Keratinocyte (primary cell): Measurements from ENCODE around the gene FGF19. TPM values are rescaled to one million over a fixed set of nuclear protein-coding genes. Genes with fewer than 3 reads are reported as not detected.

Experiments
- DNase-seq: peaks from one replicate; pipeline ENCODE4 v3.0.0-alpha.2; 2011; ENCODE audit warnings: low read depth, missing footprints, low spot score
- FAIRE-seq: peaks from 2 replicates; lab custom pipeline; 2011; peaks lifted over from hg19 to GRCh38; lab: Jason Lieb, UNC
- H2AFZ ChIP-seq: 2 replicates; pipeline ENCODE4 v1.6.0; 2012; ENCODE audit warnings: low read length, control low read depth, inconsistent platforms; ENCODE audit not compliant: control insufficient read depth
- H3K27ac ChIP-seq: 2 replicates; pipeline ENCODE4 v1.5.1; 2011; ENCODE audit warnings: low read length; ENCODE audit not compliant: control insufficient read depth, insufficient read depth
- H3K27me3 ChIP-seq: 3 replicates; pipeline ENCODE4 v1.6.0; 2011; ENCODE audit warnings: low read length; ENCODE audit not compliant: control insufficient read depth, insufficient read depth; ENCODE audit errors: extremely low read depth
- H3K36me3 ChIP-seq, 2 experiments: 2 replicates in 1 of 2; 3 replicates in 1 of 2; pipeline ENCODE4 v1.5.1; 2011; ENCODE audit warnings: low read length in 2 of 2, mild to moderate bottlenecking in 1 of 2; ENCODE audit not compliant: control insufficient read depth in 2 of 2, insufficient read depth in 2 of 2; ENCODE audit errors: extremely low read depth in 1 of 2
- H3K4me1 ChIP-seq: 3 replicates; pipeline ENCODE4 v1.5.1; 2011; ENCODE audit warnings: low read length; ENCODE audit not compliant: control insufficient read depth, insufficient read depth; ENCODE audit errors: extremely low read depth
- H3K4me2 ChIP-seq: 3 replicates; pipeline ENCODE4 v1.6.0; 2011; ENCODE audit warnings: low read depth, low read length; ENCODE audit not compliant: control insufficient read depth, insufficient read depth; ENCODE audit errors: extremely low read depth
- H3K4me3 ChIP-seq, 3 experiments: fragments of 200-600 bp in 1 of 3; sonication (generic) in 1 of 3; 2 replicates in 2 of 3; 3 replicates in 1 of 3; pipeline ENCODE4 v1.5.1; 2011 to 2016; ENCODE audit warnings: low read length in 3 of 3, mild to moderate bottlenecking in 3 of 3, control low read depth in 2 of 3, inconsistent platforms in 1 of 3, low read depth in 1 of 3, mixed read lengths in 1 of 3, mixed run types in 1 of 3, moderate library complexity in 1 of 3; ENCODE audit not compliant: control insufficient read depth in 2 of 3, insufficient read depth in 2 of 3; ENCODE audit errors: extremely low read depth in 1 of 3
- H3K79me2 ChIP-seq: 2 replicates; pipeline ENCODE4 v1.6.0; 2012; ENCODE audit warnings: low read length; ENCODE audit not compliant: control insufficient read depth, insufficient read depth
- H3K9ac ChIP-seq: 3 replicates; pipeline ENCODE4 v1.6.0; 2011; ENCODE audit warnings: low read length; ENCODE audit not compliant: control insufficient read depth, insufficient read depth; ENCODE audit errors: extremely low read depth
- H3K9me1 ChIP-seq: 3 replicates; pipeline ENCODE4 v1.6.0; 2011; ENCODE audit warnings: low read length; ENCODE audit not compliant: control insufficient read depth, insufficient read depth; ENCODE audit errors: extremely low read depth
- H3K9me3 ChIP-seq: 2 replicates; pipeline ENCODE4 v1.5.1; 2012; ENCODE audit warnings: low read depth, low read length; ENCODE audit not compliant: control insufficient read depth
- H4K20me1 ChIP-seq: 3 replicates; pipeline ENCODE4 v1.6.0; 2011; ENCODE audit warnings: low read length; ENCODE audit not compliant: control insufficient read depth, insufficient read depth; ENCODE audit errors: extremely low read depth
- CTCF ChIP-seq, 3 experiments: IDR thresholded peaks in 1 of 3; conservative IDR thresholded peaks in 1 of 3; optimal IDR thresholded peaks in 1 of 3; 2 replicates in 2 of 3; 3 replicates in 1 of 3; pipeline versions ENCODE3 to v1.5.1; 2011; ENCODE audit warnings: low read length in 3 of 3, mild to moderate bottlenecking in 3 of 3, moderate library complexity in 2 of 3, control low read depth in 1 of 3, inconsistent platforms in 1 of 3; ENCODE audit not compliant: insufficient read depth in 2 of 3; ENCODE audit errors: extremely low read depth in 1 of 3
- EZH2 ChIP-seq: IDR thresholded peaks from one replicate; pipeline ENCODE4 v1.6.1; 2012; ENCODE audit warnings: inconsistent platforms, mild to moderate bottlenecking, low read length, moderate library complexity
- dilution Hi-C: fragments of 300-500 bp; cut with MboI; formaldehyde crosslinking; loops from one replicate; pipeline ENCODE4 v1.7.0; 2020; ENCODE audit warnings: low sequenced_read_pairs; ENCODE audit not compliant: extremely low pct_ligation_motif_present
- polyA plus RNA-seq, 5 experiments: library from polyadenylated mRNA; depleted of rRNA in 3 of 5; stranded (reverse) in 3 of 5; stranded (forward) in 1 of 5; unstranded in 1 of 5; fragments of >200 nt; gene quantifications; 1 replicate in 1 of 5; 2 replicates in 3 of 5; 3 replicates in 1 of 5; pipeline versions ENCODE4 v1.2.1 to v1.2.3, GENCODE V29; 2011 to 2012; ENCODE audit warnings: missing spikeins in 2 of 5, low read depth in 1 of 5, low replicate concordance in 1 of 5

FGF19 gene
- polyA plus RNA-seq, 1 donor (not counting 4 experiments of a cell fraction or from before 2014, with no cell fraction given), result 0.08 TPM

GRCh38 chr11:69654001-69654659, 49.7 kb downstream of the FGF19 start:
- H3K36me3 ChIP-seq, result peaks cover 20 to 27% of the 10 kb centered on the region in 2 experiments
- H3K9me1 ChIP-seq, result peaks cover under 1% of the 10 kb centered on the region
- no peaks in the 10 kb centered on the region for H3K27me3 ChIP-seq
- H3K27ac ChIP-seq, result no peak overlapping the region
- H3K4me2 ChIP-seq, result no peak overlapping the region
- no peaks in the 10 kb centered on the region for H3K9me3 ChIP-seq
- dilution Hi-C loops, result no loop called here
- FAIRE-seq, result no peak
- H3K4me3 ChIP-seq, result no peak overlapping the region
- TF ChIP-seq CTCF (optimal IDR thresholded peaks at IDR 0.05 in 1 of 3, IDR thresholded peaks at IDR 0.05 in 1 of 3, conservative IDR thresholded peaks at IDR 0.05 in 1 of 3; ENCODE audit: extremely low read depth in 1 of 3, insufficient read depth in 2 of 3, low read length in 3 of 3), result no peak
- no peak for TF ChIP-seq EZH2
- peaks cover 6% of the 10 kb centered on the region for H3K79me2 ChIP-seq
- H3K9ac ChIP-seq, result no peak overlapping the region
- no peak for DNase-seq
- H4K20me1 ChIP-seq, result peaks cover 6% of the 10 kb centered on the region
- no peak overlapping the region for H2AFZ ChIP-seq
- no peaks in the 10 kb centered on the region for H3K4me1 ChIP-seq

- no peak overlapping the region for H3K27ac ChIP-seq
- FAIRE-seq (no peak), DNase-seq (no peak)
- H4K20me1 ChIP-seq, result peaks cover 10% of the 10 kb centered on the region
- no peak for TF ChIP-seq EZH2
- TF ChIP-seq CTCF (optimal IDR thresholded peaks at IDR 0.05 in 1 of 3, IDR thresholded peaks at IDR 0.05 in 1 of 3, conservative IDR thresholded peaks at IDR 0.05 in 1 of 3; ENCODE audit: extremely low read depth in 1 of 3, insufficient read depth in 2 of 3, low read length in 3 of 3), result no peak
- H3K4me1 ChIP-seq, result no peaks in the 10 kb centered on the region
- H3K4me3 ChIP-seq, result no peak overlapping the region
- H3K9ac ChIP-seq, result no peak overlapping the region
- no peaks in the 10 kb centered on the region for H3K27me3 ChIP-seq
- H3K9me1 ChIP-seq, result peaks cover 2% of the 10 kb centered on the region
- H3K9me3 ChIP-seq, result no peaks in the 10 kb centered on the region
- no peak overlapping the region for H3K4me2 ChIP-seq
- H2AFZ ChIP-seq, result no peak overlapping the region
- dilution Hi-C loops, result no loop called here
- H3K79me2 ChIP-seq, result peaks cover 11% of the 10 kb centered on the region
- H3K36me3 ChIP-seq, result peaks cover 24 to 33% of the 10 kb centered on the region in 2 experiments
These were observed 50.3 kb downstream of the FGF19 start for GRCh38 chr11:69653406-69653960.
